H9 (cell line): Measurements from ENCODE around the gene SNUPN. TPM values are rescaled to one million over a fixed set of nuclear protein-coding genes. Genes with fewer than 3 reads are reported as not detected.
A peak's percentile ranks its signal among the peaks of the same experiment; 100 is the strongest.

ENCODE experiments used
- DNase-seq: peaks from one replicate; pipeline ENCODE4 v3.0.0-alpha.2; 2017
- H2AFZ ChIP-seq: one replicate; pipeline ENCODE4 v1.6.1; 2013; ENCODE audit warnings: mild to moderate bottlenecking, low read length, control low read depth, moderate library complexity
- H2AK5ac ChIP-seq: 2 replicates; pipeline ENCODE4 v1.6.1; 2013; ENCODE audit warnings: low read length, control low read depth, mixed read lengths; ENCODE audit not compliant: insufficient read length
- H2BK120ac ChIP-seq: one replicate; pipeline ENCODE4 v1.6.1; 2013; ENCODE audit warnings: low read depth, mild to moderate bottlenecking, low read length, control low read depth, inconsistent platforms; ENCODE audit not compliant: poor library complexity, severe bottlenecking
- H2BK12ac ChIP-seq: 2 replicates; pipeline ENCODE4 v1.6.1; 2013; ENCODE audit warnings: low read length, control low read depth, mixed read lengths, low read depth; ENCODE audit not compliant: insufficient read length
- H2BK15ac ChIP-seq: 2 replicates; pipeline ENCODE4 v1.6.1; 2013; ENCODE audit warnings: low read depth, low read length, control low read depth
- H2BK20ac ChIP-seq: one replicate; pipeline ENCODE4 v1.6.1; 2013; ENCODE audit warnings: low read depth, mild to moderate bottlenecking, low read length, control low read depth, inconsistent platforms; ENCODE audit not compliant: poor library complexity, severe bottlenecking
- H2BK5ac ChIP-seq: 2 replicates; pipeline ENCODE4 v1.6.1; 2013; ENCODE audit warnings: low read length, control low read depth, mixed read lengths; ENCODE audit not compliant: insufficient read length
- H3K14ac ChIP-seq: 2 replicates; pipeline ENCODE4 v1.6.1; 2013; ENCODE audit warnings: low read length, control low read depth; ENCODE audit not compliant: insufficient read depth
- H3K18ac ChIP-seq: 2 replicates; pipeline ENCODE4 v1.6.1; 2013; ENCODE audit warnings: low read depth, mild to moderate bottlenecking, mixed read lengths, low read length, control low read depth; ENCODE audit not compliant: insufficient read length
- H3K23ac ChIP-seq: 2 replicates; pipeline ENCODE4 v1.6.1; 2013; ENCODE audit warnings: low read length, control low read depth, mixed read lengths, low read depth; ENCODE audit not compliant: insufficient read length
- H3K23me2 ChIP-seq: 2 replicates; pipeline ENCODE4 v1.6.1; 2013; ENCODE audit warnings: low read depth, mild to moderate bottlenecking, mixed read lengths, low read length, control low read depth; ENCODE audit not compliant: insufficient read length, poor library complexity, severe bottlenecking
- H3K27ac ChIP-seq: 2 replicates; pipeline ENCODE4 v1.5.1; 2013; ENCODE audit warnings: low read length, control low read depth, mixed read lengths, low read depth; ENCODE audit not compliant: insufficient read length
- H3K27me3 ChIP-seq: 2 replicates; pipeline ENCODE4 v1.6.1; 2013; ENCODE audit warnings: low read length, control low read depth, inconsistent platforms; ENCODE audit not compliant: insufficient read depth
- H3K4ac ChIP-seq: 2 replicates; pipeline ENCODE4 v1.6.1; 2013; ENCODE audit warnings: low read depth, mild to moderate bottlenecking, control low read depth, inconsistent platforms, low read length, moderate library complexity
- H3K4me1 ChIP-seq: 2 replicates; pipeline ENCODE4 v1.6.1; 2013; ENCODE audit warnings: low read length, control low read depth, inconsistent platforms; ENCODE audit not compliant: insufficient read depth
- H3K4me2 ChIP-seq: 2 replicates; pipeline ENCODE4 v1.6.1; 2013; ENCODE audit warnings: low read length, control low read depth, mixed read lengths; ENCODE audit not compliant: insufficient read length, insufficient read depth
- H3K56ac ChIP-seq: 2 replicates; pipeline ENCODE4 v1.6.1; 2013; ENCODE audit warnings: low read depth, mild to moderate bottlenecking, mixed read lengths, low read length, control low read depth; ENCODE audit not compliant: insufficient read length
- H3K79me1 ChIP-seq: 2 replicates; pipeline ENCODE4 v1.6.1; 2013; ENCODE audit warnings: low read depth, mild to moderate bottlenecking, moderate library complexity, low read length, control low read depth, inconsistent platforms; ENCODE audit not compliant: insufficient read depth, poor library complexity, severe bottlenecking
- H3K79me2 ChIP-seq: 2 replicates; pipeline ENCODE4 v1.6.1; 2013; ENCODE audit warnings: low read length, control low read depth, inconsistent platforms; ENCODE audit not compliant: insufficient read depth
- H3K9ac ChIP-seq: 2 replicates; pipeline ENCODE4 v1.6.1; 2013; ENCODE audit warnings: low read length, control low read depth, mixed read lengths; ENCODE audit not compliant: insufficient read length; ENCODE audit errors: extremely low read depth
- H3K9me3 ChIP-seq: one replicate; pipeline ENCODE4 v1.6.1; 2013; ENCODE audit warnings: low read depth, low read length, inconsistent platforms; ENCODE audit not compliant: control insufficient read depth
- H3T11ph ChIP-seq: one replicate; pipeline ENCODE4 v1.6.1; 2013; ENCODE audit warnings: mild to moderate bottlenecking, low read length, control low read depth, inconsistent platforms
- H4K20me1 ChIP-seq: one replicate; pipeline ENCODE4 v1.6.1; 2013; ENCODE audit not compliant: control insufficient read depth, insufficient read length, insufficient read depth
- H4K5ac ChIP-seq: 2 replicates; pipeline ENCODE4 v1.6.1; 2013; ENCODE audit warnings: low read depth, mild to moderate bottlenecking, mixed read lengths, low read length, control low read depth; ENCODE audit not compliant: insufficient read length
- H4K8ac ChIP-seq: replicated peaks from 2 replicates; pipeline ENCODE4 v1.6.1; 2013; ENCODE audit warnings: low read length, control low read depth, mixed read lengths, low read depth; ENCODE audit not compliant: insufficient read length
- H4K91ac ChIP-seq: 2 replicates; pipeline ENCODE4 v1.6.1; 2013; ENCODE audit warnings: low read depth, mild to moderate bottlenecking, moderate library complexity, mixed read lengths, low read length, control low read depth; ENCODE audit not compliant: insufficient read length
- H3K27ac Mint-ChIP-seq, 3 experiments: 2 replicates in 2 of 3; 3 replicates in 1 of 3; pipeline ENCODE4 v1.8.0; 2020 to 2021; ENCODE audit warnings: mixed read lengths in 3 of 3, mild to moderate bottlenecking in 1 of 3, moderate library complexity in 1 of 3
- H3K27me3 Mint-ChIP-seq: 2 replicates; pipeline ENCODE4 v1.8.0; 2021; ENCODE audit warnings: low read depth, mild to moderate bottlenecking, moderate library complexity, mixed read lengths
- H3K36me3 Mint-ChIP-seq, 3 experiments: 2 replicates in 2 of 3; 3 replicates in 1 of 3; pipeline ENCODE4 v1.8.0; 2020 to 2021; ENCODE audit warnings: low read depth in 3 of 3, mixed read lengths in 3 of 3; ENCODE audit not compliant: insufficient read depth in 1 of 3
- H3K4me1 Mint-ChIP-seq, 2 experiments: 2 replicates each; pipeline ENCODE4 v1.8.0; 2020; ENCODE audit warnings: mixed read lengths in 2 of 2
- H3K4me3 Mint-ChIP-seq, 2 experiments: 2 replicates in 1 of 2; 3 replicates in 1 of 2; pipeline ENCODE4 v1.8.0; 2020 to 2021; ENCODE audit warnings: mild to moderate bottlenecking in 2 of 2, mixed read lengths in 2 of 2, moderate library complexity in 1 of 2
- H3K9me3 Mint-ChIP-seq, 2 experiments: 2 replicates in 1 of 2; 3 replicates in 1 of 2; pipeline ENCODE4 v1.8.0; 2020; ENCODE audit warnings: mild to moderate bottlenecking in 2 of 2, mixed read lengths in 2 of 2, moderate library complexity in 1 of 2
- WGBS: extraction: QIAGEN DNeasy Blood & Tissue Kit; methylation state at CpG from one replicate; pipeline ENCODE4 v1.1.7; 2013; ENCODE audit warnings: missing lambda C conversion rate, low lambda C conversion rate, mixed read lengths; ENCODE audit not compliant: insufficient read length; ENCODE audit errors: extremely low coverage; 5-methylcytosine and 5-hydroxymethylcytosine counted together
- total RNA-seq: library from RNA; stranded (reverse); gene quantifications from 2 replicates; pipeline ENCODE4 v1.2.1, GENCODE V29; 2021
- TF ChIP-seq, protein P1 (sequence below): fragments of 200-600 bp; sonication (generic); conservative IDR thresholded peaks from 3 replicates; pipeline ENCODE4 v1.8.0; 2021; ENCODE audit warnings: antibody characterized with exemption, mild to moderate bottlenecking

SNUPN gene
- total RNA-seq, 1 experiment from 2014 or later, result 32.7 TPM

DNA sequence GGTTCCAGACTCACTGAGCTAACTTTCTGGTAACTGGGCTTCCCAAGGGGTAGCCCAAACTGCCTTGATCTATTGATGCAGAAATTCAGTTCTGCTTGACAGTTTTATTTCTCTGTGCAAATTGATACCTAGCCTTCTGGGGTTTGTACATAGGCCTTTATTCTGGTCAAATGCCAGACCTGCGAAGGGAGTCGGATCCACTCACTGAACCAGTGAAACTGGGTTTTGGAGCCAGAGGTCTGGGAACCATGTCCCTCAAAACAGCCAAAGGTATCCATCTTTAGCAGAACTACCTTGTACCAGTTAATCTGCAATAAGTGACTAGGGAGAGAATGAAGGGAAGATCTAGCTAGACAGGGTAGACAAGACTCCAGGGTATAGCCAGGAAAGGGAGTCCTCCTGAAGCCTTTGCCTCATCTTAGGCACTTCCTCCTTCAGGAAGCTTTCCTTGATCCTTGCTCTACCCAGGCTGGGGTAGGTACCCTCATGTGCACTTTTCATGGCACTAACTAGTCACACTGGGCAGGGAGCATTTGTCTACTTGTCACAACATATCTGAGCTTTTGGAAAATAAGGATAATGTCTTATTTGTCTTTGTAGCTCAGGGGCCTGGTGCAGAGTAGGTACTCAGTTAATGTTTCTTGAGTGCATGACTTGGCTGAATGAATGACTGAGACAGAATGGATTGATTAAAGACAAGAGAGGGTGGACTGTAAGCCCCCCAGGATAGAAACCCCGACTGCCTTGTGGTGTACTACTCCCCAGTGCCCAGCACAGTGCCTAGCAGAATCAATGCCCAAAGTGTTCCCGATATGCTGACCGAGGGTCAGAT is 20.8 kb upstream of the SNUPN start:
- peak overlapping the region; percentile 36 for H3K9ac ChIP-seq
- peaks cover 38 to 39% of the 10 kb centered on the region in 2 experiments for H3K4me1 Mint-ChIP-seq

More for the DNA sequence above, 20.8 kb upstream of the SNUPN start:
- no peak overlapping the region for H3K4ac ChIP-seq
- Mint-ChIP-seq H3K36me3 (peaks cover 10 to 25% (median 25%) of the 10 kb centered on the region in 3 experiments), H3K9me3 (no peaks in the 10 kb centered on the region), H3K4me3 (peak overlapping the region; percentile 88 to 93), H3K27ac (no peak overlapping the region; a peak in 1 of 7 replicates), H3K27me3 (peaks cover 23% of the 10 kb centered on the region)
- DNase-seq, result no peak
- no peak overlapping the region for H4K91ac ChIP-seq
- H3K9me3 ChIP-seq, result no peaks in the 10 kb centered on the region
- no peak overlapping the region for H3K23ac ChIP-seq
- WGBS, result no CpG with 5 or more reads among the region's 5 CpGs
- H4K20me1 ChIP-seq, result no peaks in the 10 kb centered on the region
- no peak overlapping the region for H3K56ac ChIP-seq
- H2BK120ac ChIP-seq, result no peak overlapping the region
- H4K8ac ChIP-seq, result no peak overlapping the region
- peaks cover 4% of the 10 kb centered on the region; the same call in 1 of the 2 replicates for H3K27me3 ChIP-seq
- H3K79me2 ChIP-seq, result peaks cover 9% of the 10 kb centered on the region; the same call in 1 of the 2 replicates
- no peak overlapping the region for H2BK12ac ChIP-seq
- peak overlapping the region; percentile 86 for H3K4me2 ChIP-seq
- H2BK15ac ChIP-seq, result no peak overlapping the region
- H4K5ac ChIP-seq, result no peak overlapping the region
- H2BK20ac ChIP-seq, result no peak overlapping the region
- TF ChIP-seq, protein P1, sequence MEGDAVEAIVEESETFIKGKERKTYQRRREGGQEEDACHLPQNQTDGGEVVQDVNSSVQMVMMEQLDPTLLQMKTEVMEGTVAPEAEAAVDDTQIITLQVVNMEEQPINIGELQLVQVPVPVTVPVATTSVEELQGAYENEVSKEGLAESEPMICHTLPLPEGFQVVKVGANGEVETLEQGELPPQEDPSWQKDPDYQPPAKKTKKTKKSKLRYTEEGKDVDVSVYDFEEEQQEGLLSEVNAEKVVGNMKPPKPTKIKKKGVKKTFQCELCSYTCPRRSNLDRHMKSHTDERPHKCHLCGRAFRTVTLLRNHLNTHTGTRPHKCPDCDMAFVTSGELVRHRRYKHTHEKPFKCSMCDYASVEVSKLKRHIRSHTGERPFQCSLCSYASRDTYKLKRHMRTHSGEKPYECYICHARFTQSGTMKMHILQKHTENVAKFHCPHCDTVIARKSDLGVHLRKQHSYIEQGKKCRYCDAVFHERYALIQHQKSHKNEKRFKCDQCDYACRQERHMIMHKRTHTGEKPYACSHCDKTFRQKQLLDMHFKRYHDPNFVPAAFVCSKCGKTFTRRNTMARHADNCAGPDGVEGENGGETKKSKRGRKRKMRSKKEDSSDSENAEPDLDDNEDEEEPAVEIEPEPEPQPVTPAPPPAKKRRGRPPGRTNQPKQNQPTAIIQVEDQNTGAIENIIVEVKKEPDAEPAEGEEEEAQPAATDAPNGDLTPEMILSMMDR, result no peak
- H2AK5ac ChIP-seq, result no peak overlapping the region
- H3K14ac ChIP-seq, result no peak overlapping the region
- no peak overlapping the region for H2BK5ac ChIP-seq
- peaks cover 17% of the 10 kb centered on the region for H3K23me2 ChIP-seq
- H3T11ph ChIP-seq, result no peak overlapping the region
- no peak overlapping the region for H2AFZ ChIP-seq
- H3K79me1 ChIP-seq, result no peaks in the 10 kb centered on the region
- no peak overlapping the region for H3K27ac ChIP-seq
- H3K18ac ChIP-seq, result no peak overlapping the region
- peaks cover 3% of the 10 kb centered on the region; the same call in 1 of the 2 replicates for H3K4me1 ChIP-seq
